MV-4-11 (cell line): ENCODE results near the gene PGGHG.
"Not testable (repeated sequence)": the region's sequence is repeated elsewhere in the genome, so short reads cannot be mapped to it uniquely, and the experiment has no call there.

Experiments
- DNase-seq: peaks from one replicate; lab custom pipeline; 2025; lab: John Stamatoyannopoulos, UW

The PGGHG gene

GRCh38 chr11:285021-285893, 3.7 kb upstream of the PGGHG start:
- no peak for DNase-seq

GRCh38 chr11:285894-286220, 3.1 kb upstream of the PGGHG start:
- no peak for DNase-seq

- not testable (repeated sequence) for DNase-seq
These were observed 1.7 kb upstream of the PGGHG start for GRCh38 chr11:286977-287820.

GRCh38 chr11:287821-288477, 977 bp upstream of the PGGHG start:
- no peak for DNase-seq

GRCh38 chr11:289398-289711, 429 bp downstream of the PGGHG start:
- DNase-seq, result no peak

GRCh38 chr11:289712-290620, 1.0 kb downstream of the PGGHG start:
- no peak for DNase-seq

- no peak for DNase-seq
These were observed 1.8 kb downstream of the PGGHG start for GRCh38 chr11:290621-291231.

- no peak for DNase-seq
These were observed 2.6 kb downstream of the PGGHG start for GRCh38 chr11:291281-292210.

GRCh38 chr11:292211-293121, 3.5 kb downstream of the PGGHG start:
- no peak for DNase-seq

- no peak for DNase-seq
These were observed 4.4 kb downstream of the PGGHG start for GRCh38 chr11:293271-293851.

- DNase-seq, result no peak
These were observed 5.1 kb downstream of the PGGHG start for GRCh38 chr11:293852-294661.

GRCh38 chr11:294780-295179, 5.9 kb downstream of the PGGHG start:
- no peak for DNase-seq

- DNase-seq, result no peak
These were observed 6.6 kb downstream of the PGGHG start for GRCh38 chr11:295351-296170.

GRCh38 chr11:296171-297050, 7.5 kb downstream of the PGGHG start:
- no peak for DNase-seq

- no peak for DNase-seq
These were observed 8.2 kb downstream of the PGGHG start for GRCh38 chr11:297051-297585.
